ENCODE results near the gene SCGB1D4. TPM values are rescaled to one million over a fixed set of nuclear protein-coding genes. Genes with fewer than 3 reads are reported as not detected.
"Not testable (repeated sequence)": the region's sequence is repeated elsewhere in the genome, so short reads cannot be mapped to it uniquely, and the experiment has no call there.

Gene SCGB1D4
- total RNA-seq, 2 donors from 2014 or later = not detected

DNA sequence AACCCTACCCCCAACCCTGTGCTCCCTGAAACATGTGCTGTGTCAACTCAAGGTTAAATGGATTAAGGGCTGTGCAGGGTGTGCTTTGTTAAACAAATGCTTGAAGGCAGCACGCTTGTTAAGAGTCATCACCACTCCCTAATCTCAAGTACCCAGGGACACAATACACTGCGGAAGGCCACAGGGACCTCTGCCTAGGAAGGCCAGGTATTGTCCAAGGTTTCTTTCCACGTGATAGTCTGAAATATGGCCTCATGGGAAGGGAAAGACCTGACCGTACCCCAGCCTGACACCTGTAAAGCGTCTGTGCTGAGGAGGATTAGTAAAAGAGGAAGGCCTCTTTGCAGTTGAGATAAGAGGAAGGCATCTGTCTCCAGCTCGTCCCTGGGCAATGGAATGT is 27.8 kb upstream of the SCGB1D4 start:
- H3K4me1 ChIP-seq; DNase-seq; ATAC-seq; H3K4me3 ChIP-seq; H3K36me3 ChIP-seq (replicated peaks in 1 of 2; ENCODE audit: insufficient read depth in 1 of 2, low read depth in 2 of 2); H3K27ac ChIP-seq; H3K9me3 ChIP-seq; H3K27me3 ChIP-seq; intact Hi-C loops (cut with DNase I): not testable (repeated sequence)
- 28 to 32% methylated on average over 6 of the region's 6 CpGs for WGBS, 2 donors

DNA sequence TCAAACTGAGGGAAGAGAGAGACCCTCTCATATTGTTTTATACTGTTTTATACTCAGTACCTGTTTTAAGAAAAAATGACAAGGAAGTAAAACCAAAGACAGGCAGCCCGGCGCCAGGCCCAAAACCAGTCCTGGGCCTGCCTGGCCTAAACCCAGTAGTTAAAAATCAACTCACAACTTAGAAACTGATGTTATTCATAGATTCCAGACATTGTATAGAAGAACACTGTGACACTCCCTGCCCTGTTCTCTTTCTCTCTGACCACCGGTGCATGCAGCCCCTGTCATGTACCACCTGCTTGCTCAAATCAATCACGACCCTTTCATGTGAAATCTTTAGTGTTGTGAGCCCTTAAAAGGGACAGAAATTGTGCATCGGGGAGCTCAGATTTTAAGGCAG is 26.9 kb upstream of the SCGB1D4 start:
- DNase-seq = peak in 2 of 4 donors; percentile 25 to 27
- H3K9me3 ChIP-seq; H3K27me3 ChIP-seq; H3K4me3 ChIP-seq; H3K4me1 ChIP-seq; intact Hi-C loops (cut with DNase I); ATAC-seq; H3K36me3 ChIP-seq (replicated peaks in 1 of 2; ENCODE audit: insufficient read depth in 1 of 2, low read depth in 2 of 2): not testable (repeated sequence)
- 52 to 55% methylated on average over 5 of the region's 5 CpGs for WGBS, 2 donors
- H3K27ac ChIP-seq = peak overlapping the region; percentile 25 to 70 (median 58)

DNA sequence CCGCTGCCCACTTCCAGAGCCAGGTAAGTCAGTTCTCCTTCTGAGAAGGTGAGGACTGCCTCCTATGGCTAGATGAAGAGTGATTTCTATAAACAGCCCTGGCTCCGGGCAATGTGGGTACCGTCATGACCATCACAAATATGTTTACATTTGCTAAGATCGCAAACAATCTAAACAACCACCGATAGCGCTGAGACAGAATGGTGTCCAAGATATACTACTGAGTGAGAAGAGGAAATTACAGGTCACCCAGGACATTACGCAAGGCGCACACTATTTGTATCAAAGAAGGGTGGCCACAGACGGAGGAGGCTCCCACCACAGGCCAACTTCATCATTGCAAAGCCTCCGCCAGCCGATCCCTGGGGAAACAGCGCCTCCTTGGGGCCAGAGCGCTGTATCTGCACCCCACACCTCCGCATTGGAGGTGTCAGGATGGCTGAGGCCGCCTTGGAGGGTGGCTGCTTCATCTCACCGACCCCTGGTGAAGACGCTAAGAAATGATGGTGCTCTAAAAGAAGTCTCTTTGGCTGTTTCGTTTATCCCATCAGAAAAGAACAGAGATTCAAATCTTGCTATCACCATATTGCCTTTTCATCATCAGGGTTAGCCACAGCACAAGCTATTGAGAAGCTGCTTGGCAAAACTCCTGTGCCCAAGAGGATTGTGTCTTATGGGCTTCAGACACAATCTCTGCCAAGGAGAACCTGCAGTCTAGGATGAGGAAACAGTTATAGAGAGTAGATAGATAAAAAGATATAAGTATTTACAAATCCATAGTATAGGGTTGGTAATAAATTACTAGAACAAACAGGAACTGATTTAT is 26.1 kb upstream of the SCGB1D4 start:
- H3K4me3 ChIP-seq = no peak overlapping the region
- H3K36me3 ChIP-seq (replicated peaks in 1 of 2; ENCODE audit: insufficient read depth in 1 of 2, low read depth in 2 of 2) = no peaks in the 10 kb centered on the region
- DNase-seq (peak in 3 of 4 donors; percentile 48 to 59 (median 58)), ATAC-seq (peak; percentile 50)
- H3K4me1 ChIP-seq = no peaks in the 10 kb centered on the region
- TF ChIP-seq POLR2A (IDR thresholded peaks at IDR 0.05) = no peak
- TF ChIP-seq, protein P1, sequence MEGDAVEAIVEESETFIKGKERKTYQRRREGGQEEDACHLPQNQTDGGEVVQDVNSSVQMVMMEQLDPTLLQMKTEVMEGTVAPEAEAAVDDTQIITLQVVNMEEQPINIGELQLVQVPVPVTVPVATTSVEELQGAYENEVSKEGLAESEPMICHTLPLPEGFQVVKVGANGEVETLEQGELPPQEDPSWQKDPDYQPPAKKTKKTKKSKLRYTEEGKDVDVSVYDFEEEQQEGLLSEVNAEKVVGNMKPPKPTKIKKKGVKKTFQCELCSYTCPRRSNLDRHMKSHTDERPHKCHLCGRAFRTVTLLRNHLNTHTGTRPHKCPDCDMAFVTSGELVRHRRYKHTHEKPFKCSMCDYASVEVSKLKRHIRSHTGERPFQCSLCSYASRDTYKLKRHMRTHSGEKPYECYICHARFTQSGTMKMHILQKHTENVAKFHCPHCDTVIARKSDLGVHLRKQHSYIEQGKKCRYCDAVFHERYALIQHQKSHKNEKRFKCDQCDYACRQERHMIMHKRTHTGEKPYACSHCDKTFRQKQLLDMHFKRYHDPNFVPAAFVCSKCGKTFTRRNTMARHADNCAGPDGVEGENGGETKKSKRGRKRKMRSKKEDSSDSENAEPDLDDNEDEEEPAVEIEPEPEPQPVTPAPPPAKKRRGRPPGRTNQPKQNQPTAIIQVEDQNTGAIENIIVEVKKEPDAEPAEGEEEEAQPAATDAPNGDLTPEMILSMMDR (IDR thresholded peaks at IDR 0.05) = peak in 6 of 7 experiments; percentile 19 to 70 (median 58)
- no peaks in the 10 kb centered on the region for H3K9me3 ChIP-seq
- H3K27me3 ChIP-seq = no peaks in the 10 kb centered on the region
- intact Hi-C loops (cut with DNase I) = no loop called here
- 40 to 42% methylated on average over 10 to 18 of the region's 18 CpGs for WGBS, 2 donors
- peak overlapping the region in 3 of 4 donors; percentile 52 to 70 (median 65) for H3K27ac ChIP-seq

DNA sequence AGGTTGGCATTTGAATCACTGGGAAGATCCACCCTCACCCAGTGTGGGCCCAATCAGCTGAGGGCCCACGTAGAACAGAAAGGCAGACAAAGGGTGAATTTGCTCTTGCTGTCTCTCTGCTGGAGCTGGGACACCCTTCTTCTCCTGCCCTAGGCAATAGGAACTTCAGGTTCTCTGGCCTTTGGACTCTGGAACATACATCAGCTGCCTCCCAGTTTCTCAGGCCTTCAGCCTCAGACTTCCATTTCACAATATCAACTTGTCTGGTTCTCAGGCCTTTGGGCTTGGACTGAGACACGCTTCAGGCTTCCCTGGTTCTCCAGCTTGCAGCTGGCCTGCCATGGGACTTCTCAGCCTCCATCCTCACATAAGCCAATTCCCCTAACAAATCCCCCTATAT is 23.6 kb upstream of the SCGB1D4 start:
- WGBS, 2 donors = 75 to 95% methylated on average over 2 of the region's 2 CpGs
- no peak for ATAC-seq
- Histone ChIP-seq H3K4me1 (no peaks in the 10 kb centered on the region), H3K4me3 (no peak overlapping the region), H3K36me3 (replicated peaks in 1 of 2; ENCODE audit: insufficient read depth in 1 of 2, low read depth in 2 of 2) (no peaks in the 10 kb centered on the region), H3K27ac (no peak overlapping the region), H3K9me3 (no peaks in the 10 kb centered on the region), H3K27me3 (no peaks in the 10 kb centered on the region)
- DNase-seq = no peak
- no peak for TF ChIP-seq POLR2A (IDR thresholded peaks at IDR 0.05)
- TF ChIP-seq, protein P1 (IDR thresholded peaks at IDR 0.05) = no peak
- intact Hi-C loops (cut with DNase I) = no loop called here

DNA sequence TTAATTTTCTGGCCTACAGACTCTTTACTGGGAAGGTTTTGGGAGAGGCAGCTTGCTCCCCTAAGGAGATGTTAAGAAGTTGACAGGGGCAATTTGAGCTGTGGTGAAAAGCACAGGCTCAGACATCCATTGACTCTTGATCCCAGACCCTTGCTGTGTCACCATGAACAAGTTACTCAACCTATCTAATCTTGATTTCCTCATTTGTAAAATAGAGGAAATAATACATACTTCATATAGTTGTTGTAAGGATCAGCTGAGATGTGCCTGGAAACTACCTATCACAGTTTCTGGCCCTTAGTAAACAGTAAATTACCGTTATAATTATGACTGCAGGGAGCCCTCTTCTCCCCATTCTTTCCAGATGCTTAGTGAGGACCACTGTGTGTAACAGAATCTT is 16.6 kb upstream of the SCGB1D4 start:
- 50 to 71% methylated on average over 1 of the region's 1 CpG for WGBS, 2 donors

More for the DNA sequence above, 16.6 kb upstream of the SCGB1D4 start:
- H3K9me3 ChIP-seq = no peaks in the 10 kb centered on the region
- no peaks in the 10 kb centered on the region for H3K36me3 ChIP-seq (replicated peaks in 1 of 2; ENCODE audit: insufficient read depth in 1 of 2, low read depth in 2 of 2)
- no peak overlapping the region for H3K27ac ChIP-seq
- intact Hi-C loops (cut with DNase I) = no loop called here
- no peaks in the 10 kb centered on the region for H3K27me3 ChIP-seq
- ATAC-seq (no peak), DNase-seq (no peak)
- H3K4me1 ChIP-seq = no peaks in the 10 kb centered on the region
- H3K4me3 ChIP-seq = no peak overlapping the region
- TF ChIP-seq, protein P1 (IDR thresholded peaks at IDR 0.05) = no peak
- TF ChIP-seq POLR2A (IDR thresholded peaks at IDR 0.05) = no peak

Data from body of pancreas (tissue), 4 donors.